ENCODE data around the gene RIOK3. TPM values are rescaled to one million over a fixed set of nuclear protein-coding genes. Genes with fewer than 3 reads are reported as not detected.

The RIOK3 gene
- total and polyA plus RNA-seq, 12 donors: 22.5 to 85.3 (median 48.1) TPM

DNA sequence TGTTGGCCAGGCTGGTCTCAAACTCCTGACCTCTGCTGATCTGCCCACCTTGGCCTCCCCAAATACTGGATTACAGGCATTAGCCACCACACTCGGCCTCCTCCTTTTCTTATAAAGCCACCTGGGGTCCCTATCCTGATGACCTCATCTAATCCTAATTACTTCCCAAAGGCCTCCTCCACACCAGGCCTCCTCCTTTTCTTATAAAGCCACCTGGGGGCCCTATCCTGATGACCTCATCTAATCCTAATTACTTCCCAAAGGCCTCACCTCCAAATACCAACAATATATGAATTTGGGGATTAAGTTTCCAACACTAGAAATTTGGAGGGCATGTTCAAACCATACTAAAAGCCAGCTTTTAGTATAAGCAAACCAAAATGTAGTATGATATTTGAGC, 40.6 kb downstream of the RIOK3 start:
- intact Hi-C loops (cut with DNase I): loop anchor here in 1 of 2 donors (10.0 kb wide), 1 partner anchor 201 kb away; no protein-coding TSS in a partner anchor
- DNase-seq: no peak
- H3K36me3 ChIP-seq (replicated peaks in 1 of 2): no peaks in the 10 kb centered on the region
- no peaks in the 10 kb centered on the region for H3K27me3 ChIP-seq
- 81 to 95% (median 90%) methylated on average over 1 of the region's 1 CpG for WGBS, 4 donors
- H3K27ac ChIP-seq: no peak overlapping the region
- H3K4me3 ChIP-seq: no peak overlapping the region
- no peak for TF ChIP-seq CTCF (IDR thresholded peaks at IDR 0.05)
- no peak for TF ChIP-seq POLR2A (IDR thresholded peaks at IDR 0.05)
- no peaks in the 10 kb centered on the region for H3K9me3 ChIP-seq (replicated peaks in 1 of 3)
- H3K4me1 ChIP-seq (replicated peaks in 1 of 2): no peaks in the 10 kb centered on the region

DNA sequence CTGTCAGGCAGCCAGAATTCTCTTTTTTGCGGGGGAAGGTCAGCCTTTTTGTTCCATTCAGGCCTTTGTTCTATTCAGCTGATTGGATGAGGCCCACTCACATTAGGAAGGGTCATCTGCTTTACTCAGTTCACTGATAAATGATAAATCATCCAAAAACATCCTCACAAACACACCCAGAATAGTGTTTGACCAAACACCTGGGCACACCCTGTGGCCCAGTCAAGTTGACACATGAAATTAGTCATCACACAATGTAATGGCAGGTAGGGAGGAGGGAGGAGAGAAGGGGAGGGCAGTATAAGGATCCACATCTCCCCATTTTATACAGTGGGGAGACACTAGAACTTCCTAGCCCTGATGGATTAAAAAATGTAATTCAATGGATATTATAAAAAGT, 41.9 kb downstream of the RIOK3 start:
- 77 to 100% (median 85%) methylated on average over 1 of the region's 1 CpG for WGBS, 4 donors
- H3K36me3 ChIP-seq (replicated peaks in 1 of 2): no peaks in the 10 kb centered on the region
- TF ChIP-seq POLR2A (IDR thresholded peaks at IDR 0.05) (no peak), CTCF (IDR thresholded peaks at IDR 0.05) (no peak)
- intact Hi-C loops (cut with DNase I): loop anchor here in 1 of 2 donors (10.0 kb wide), 1 partner anchor 200 kb away; no protein-coding TSS in a partner anchor
- no peaks in the 10 kb centered on the region for H3K27me3 ChIP-seq
- no peak overlapping the region for H3K4me3 ChIP-seq
- no peaks in the 10 kb centered on the region for H3K4me1 ChIP-seq (replicated peaks in 1 of 2)
- no peaks in the 10 kb centered on the region for H3K9me3 ChIP-seq (replicated peaks in 1 of 3)
- H3K27ac ChIP-seq: no peak overlapping the region
- DNase-seq: no peak

- intact Hi-C loops (cut with DNase I): loop anchor here in 1 of 2 donors (10.0 kb wide), 1 partner anchor 199 kb away; no protein-coding TSS in a partner anchor
- H3K27ac ChIP-seq: no peak overlapping the region
- no peak for DNase-seq
- no peak overlapping the region for H3K4me3 ChIP-seq
- no peak for TF ChIP-seq CTCF (IDR thresholded peaks at IDR 0.05)
- TF ChIP-seq POLR2A (IDR thresholded peaks at IDR 0.05): no peak
- no peaks in the 10 kb centered on the region for H3K9me3 ChIP-seq (replicated peaks in 1 of 3)
- WGBS, 4 donors: 65 to 76% (median 70%) methylated on average over 12 of the region's 12 CpGs
- no peaks in the 10 kb centered on the region for H3K36me3 ChIP-seq (replicated peaks in 1 of 2)
- no peaks in the 10 kb centered on the region for H3K4me1 ChIP-seq (replicated peaks in 1 of 2)
- H3K27me3 ChIP-seq: no peaks in the 10 kb centered on the region
Measured at GRCh38 chr18:23495723-23496440, 42.8 kb downstream of the RIOK3 start.

- WGBS, 4 donors: 77 to 86% (median 80%) methylated on average over 2 of the region's 2 CpGs
- Histone ChIP-seq H3K27ac (no peak overlapping the region), H3K4me3 (no peak overlapping the region), H3K27me3 (no peaks in the 10 kb centered on the region), H3K4me1 (replicated peaks in 1 of 2) (no peaks in the 10 kb centered on the region), H3K36me3 (replicated peaks in 1 of 2) (no peaks in the 10 kb centered on the region), H3K9me3 (replicated peaks in 1 of 3) (no peaks in the 10 kb centered on the region)
- intact Hi-C loops (cut with DNase I): loop anchor here in 1 of 2 donors (10.0 kb wide), 1 partner anchor 197 kb away; no protein-coding TSS in a partner anchor
- no peak for TF ChIP-seq CTCF (IDR thresholded peaks at IDR 0.05)
- no peak for TF ChIP-seq POLR2A (IDR thresholded peaks at IDR 0.05)
- DNase-seq: no peak
Measured at GRCh38 chr18:23498117-23498516, 45.0 kb downstream of the RIOK3 start.

Measured in adrenal gland (tissue), 12 donors.